ENCODE data around the gene GNL1. TPM values are rescaled to one million over a fixed set of nuclear protein-coding genes. Genes with fewer than 3 reads are reported as not detected.
"Not testable (repeated sequence)": the region's sequence is repeated elsewhere in the genome, so short reads cannot be mapped to it uniquely, and the experiment has no call there.

GNL1 gene
- total RNA-seq, 1 experiment from 2014 or later, result 101 TPM

DNA sequence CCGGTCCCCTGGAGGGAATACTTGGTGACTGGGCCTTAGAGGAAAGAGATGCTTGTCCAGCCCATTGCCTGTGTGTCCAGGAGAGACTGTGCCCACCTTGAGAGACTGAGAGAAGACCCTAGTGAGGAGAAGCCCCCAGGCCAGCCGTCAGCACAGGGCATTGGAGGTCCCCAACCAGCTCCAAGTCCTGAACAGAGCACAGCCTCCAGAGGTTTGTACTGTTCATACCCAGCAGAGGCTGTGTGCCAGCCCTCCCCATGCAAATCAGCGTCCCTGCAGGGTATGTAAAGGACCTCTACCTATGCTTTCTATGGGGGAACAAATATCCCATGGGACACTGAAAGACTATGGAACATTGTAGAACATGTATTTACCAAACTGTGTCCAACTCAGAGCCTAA is 58.6 kb downstream of the GNL1 start:
- Histone ChIP-seq H3K4me1 (ENCODE audit: insufficient read depth, low read length, poor library complexity, severe bottlenecking) (peaks cover 7% of the 10 kb centered on the region), H3K4me3 (ENCODE audit: low read depth, low read length, poor library complexity, severe bottlenecking) (no peak overlapping the region), H3K27ac (ENCODE audit: low read depth, low read length, poor library complexity, severe bottlenecking) (no peak overlapping the region), H3K36me3 (ENCODE audit: insufficient read depth, low read length, poor library complexity, severe bottlenecking) (no peaks in the 10 kb centered on the region), H3K9me3 (ENCODE audit: low read depth, low read length, poor library complexity, severe bottlenecking) (no peaks in the 10 kb centered on the region), H3K27me3 (replicated peaks; ENCODE audit: insufficient read depth, low read depth, low read length, poor library complexity) (no peaks in the 10 kb centered on the region)
- DNase-seq (ENCODE audit: low spot score), result no peak
- TF ChIP-seq, protein P1, sequence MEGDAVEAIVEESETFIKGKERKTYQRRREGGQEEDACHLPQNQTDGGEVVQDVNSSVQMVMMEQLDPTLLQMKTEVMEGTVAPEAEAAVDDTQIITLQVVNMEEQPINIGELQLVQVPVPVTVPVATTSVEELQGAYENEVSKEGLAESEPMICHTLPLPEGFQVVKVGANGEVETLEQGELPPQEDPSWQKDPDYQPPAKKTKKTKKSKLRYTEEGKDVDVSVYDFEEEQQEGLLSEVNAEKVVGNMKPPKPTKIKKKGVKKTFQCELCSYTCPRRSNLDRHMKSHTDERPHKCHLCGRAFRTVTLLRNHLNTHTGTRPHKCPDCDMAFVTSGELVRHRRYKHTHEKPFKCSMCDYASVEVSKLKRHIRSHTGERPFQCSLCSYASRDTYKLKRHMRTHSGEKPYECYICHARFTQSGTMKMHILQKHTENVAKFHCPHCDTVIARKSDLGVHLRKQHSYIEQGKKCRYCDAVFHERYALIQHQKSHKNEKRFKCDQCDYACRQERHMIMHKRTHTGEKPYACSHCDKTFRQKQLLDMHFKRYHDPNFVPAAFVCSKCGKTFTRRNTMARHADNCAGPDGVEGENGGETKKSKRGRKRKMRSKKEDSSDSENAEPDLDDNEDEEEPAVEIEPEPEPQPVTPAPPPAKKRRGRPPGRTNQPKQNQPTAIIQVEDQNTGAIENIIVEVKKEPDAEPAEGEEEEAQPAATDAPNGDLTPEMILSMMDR (conservative IDR thresholded peaks at IDR 0.05; ENCODE audit: low read depth, low read length), result no peak
- TF ChIP-seq EZH2 (IDR thresholded peaks at IDR 0.05; ENCODE audit: borderline replicate concordance, low read depth, low read length, poor library complexity, severe bottlenecking), result no peak
- no TSS peak for BruUV-seq (replicated peaks)
- POLR2A ChIA-PET (ENCODE audit: low non-redundant PET), result no interaction called here
- CTCF ChIA-PET, result no interaction called here
- intact Hi-C loops (cut with micrococcal nuclease; ENCODE audit: unreplicated experiment), result no loop called here

DNA sequence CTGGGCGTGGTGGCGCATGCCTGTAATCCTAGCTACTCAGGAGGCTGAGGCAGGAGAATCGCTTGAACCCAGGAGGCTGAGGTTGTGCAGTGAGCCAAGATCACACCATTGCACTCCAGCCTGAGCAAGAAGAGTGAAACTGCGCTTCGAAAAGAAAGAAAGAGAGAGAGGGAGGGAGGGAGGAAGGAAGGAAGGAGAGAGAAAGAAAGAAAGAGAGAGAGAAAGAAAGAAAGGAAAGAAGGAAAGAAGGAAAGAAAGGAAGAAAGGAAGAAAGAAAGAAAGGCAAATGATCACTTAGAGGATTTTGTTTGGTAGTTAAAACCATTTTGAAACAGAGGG is 59.1 kb downstream of the GNL1 start:
- DNase-seq (ENCODE audit: low spot score); H3K4me1 ChIP-seq (ENCODE audit: insufficient read depth, low read length, poor library complexity, severe bottlenecking); H3K36me3 ChIP-seq (ENCODE audit: insufficient read depth, low read length, poor library complexity, severe bottlenecking); BruUV-seq (replicated peaks); intact Hi-C loops (cut with micrococcal nuclease; ENCODE audit: unreplicated experiment); POLR2A ChIA-PET (ENCODE audit: low non-redundant PET); H3K27ac ChIP-seq (ENCODE audit: low read depth, low read length, poor library complexity, severe bottlenecking); H3K27me3 ChIP-seq (replicated peaks; ENCODE audit: insufficient read depth, low read depth, low read length, poor library complexity); H3K9me3 ChIP-seq (ENCODE audit: low read depth, low read length, poor library complexity, severe bottlenecking); H3K4me3 ChIP-seq (ENCODE audit: low read depth, low read length, poor library complexity, severe bottlenecking): not testable (repeated sequence)
- CTCF ChIA-PET, result interaction anchor here (0.7 kb wide), 1 partner anchor 1289 kb away, joined by 10 read pairs; no protein-coding TSS in a partner anchor

DNA sequence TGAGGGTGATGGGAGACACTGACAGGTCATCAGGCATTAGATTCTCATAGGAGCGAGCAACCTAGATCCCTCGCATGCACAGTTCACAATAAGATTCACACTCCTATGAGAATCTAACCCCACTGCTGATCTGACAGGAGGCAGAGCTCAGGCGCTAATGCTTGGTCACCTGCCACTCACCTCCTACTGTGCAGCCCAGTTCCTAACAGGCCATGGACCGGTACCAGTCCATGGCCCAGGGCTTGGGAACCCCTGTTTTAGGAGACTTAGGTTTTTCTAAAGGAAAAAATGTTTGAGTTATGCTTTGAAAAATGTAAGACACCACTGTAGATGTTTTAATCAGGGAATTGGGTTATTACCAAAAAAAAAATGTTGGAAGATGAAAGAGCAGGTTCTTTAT is 60.3 kb downstream of the GNL1 start:
- no peaks in the 10 kb centered on the region for H3K27me3 ChIP-seq (replicated peaks; ENCODE audit: insufficient read depth, low read depth, low read length, poor library complexity)
- peaks cover 6% of the 10 kb centered on the region for H3K36me3 ChIP-seq (ENCODE audit: insufficient read depth, low read length, poor library complexity, severe bottlenecking)
- TF ChIP-seq EZH2 (IDR thresholded peaks at IDR 0.05; ENCODE audit: borderline replicate concordance, low read depth, low read length, poor library complexity, severe bottlenecking), result no peak
- TF ChIP-seq, protein P1 (conservative IDR thresholded peaks at IDR 0.05; ENCODE audit: low read depth, low read length), result no peak
- no peak for DNase-seq (ENCODE audit: low spot score)
- no TSS peak for BruUV-seq (replicated peaks)
- H3K4me3 ChIP-seq (ENCODE audit: low read depth, low read length, poor library complexity, severe bottlenecking), result no peak overlapping the region
- intact Hi-C loops (cut with micrococcal nuclease; ENCODE audit: unreplicated experiment), result no loop called here
- ChIA-PET CTCF (interaction anchor here (0.5 to 1.0 kb wide), 2 partner anchors 14 to 20 kb away, joined by 4 read pairs; no protein-coding TSS in a partner anchor), POLR2A (ENCODE audit: low non-redundant PET) (no interaction called here)
- no peaks in the 10 kb centered on the region for H3K9me3 ChIP-seq (ENCODE audit: low read depth, low read length, poor library complexity, severe bottlenecking)
- H3K27ac ChIP-seq (ENCODE audit: low read depth, low read length, poor library complexity, severe bottlenecking), result no peak overlapping the region
- peaks cover 7% of the 10 kb centered on the region for H3K4me1 ChIP-seq (ENCODE audit: insufficient read depth, low read length, poor library complexity, severe bottlenecking)

DNA sequence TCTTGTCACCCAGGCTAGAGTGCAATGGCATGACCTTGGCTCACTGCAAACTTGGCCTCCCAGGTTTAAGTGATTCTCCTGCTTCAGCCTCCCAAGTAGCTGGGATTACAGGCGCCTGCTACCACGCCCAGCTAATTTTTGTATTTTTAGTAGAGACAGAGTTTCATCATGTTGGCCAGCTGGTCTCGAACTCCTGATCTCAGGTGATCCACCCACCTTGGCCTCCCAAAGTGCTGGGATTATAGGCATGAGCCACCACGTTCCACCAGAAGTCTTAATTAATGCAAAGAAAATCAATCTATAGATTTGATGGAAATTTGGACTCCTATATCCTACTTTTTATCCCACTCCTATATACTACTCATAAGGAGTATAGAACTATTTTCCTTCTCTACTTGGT is 61.2 kb downstream of the GNL1 start:
- H3K27ac ChIP-seq (ENCODE audit: low read depth, low read length, poor library complexity, severe bottlenecking); H3K4me1 ChIP-seq (ENCODE audit: insufficient read depth, low read length, poor library complexity, severe bottlenecking); H3K27me3 ChIP-seq (replicated peaks; ENCODE audit: insufficient read depth, low read depth, low read length, poor library complexity); DNase-seq (ENCODE audit: low spot score); BruUV-seq (replicated peaks); H3K4me3 ChIP-seq (ENCODE audit: low read depth, low read length, poor library complexity, severe bottlenecking); CTCF ChIA-PET; POLR2A ChIA-PET (ENCODE audit: low non-redundant PET); H3K9me3 ChIP-seq (ENCODE audit: low read depth, low read length, poor library complexity, severe bottlenecking); intact Hi-C loops (cut with micrococcal nuclease; ENCODE audit: unreplicated experiment): not testable (repeated sequence)
- H3K36me3 ChIP-seq (ENCODE audit: insufficient read depth, low read length, poor library complexity, severe bottlenecking), result peaks cover 13% of the 10 kb centered on the region

Data from A673 (cell line).